ENCODE measurements around the gene CRY2.

GRCh38 chr11:45839204-45839603 lies 8.1 kb upstream of the CRY2 start:
- TF ChIP-seq CTCF (conservative IDR thresholded peaks at IDR 0.05 in 1 of 2, IDR thresholded peaks at IDR 0.05 in 1 of 2; ENCODE audit: extremely low read depth in 1 of 2, insufficient read depth in 1 of 2, low read depth in 1 of 2, low read length in 2 of 2) (no peak), EZH2 (IDR thresholded peaks at IDR 0.05; ENCODE audit: borderline replicate concordance, low read length) (no peak)
